ENCODE results near the gene MASP1. TPM values are rescaled to one million over a fixed set of nuclear protein-coding genes. Genes with fewer than 3 reads are reported as not detected.

Gene MASP1
- total and polyA plus RNA-seq, 2 experiments from 2014 or later: 397 to 517 TPM

GRCh38 chr3:187281191-187281714 is 10.3 kb downstream of the MASP1 start:
- TF ChIP-seq, protein P1, sequence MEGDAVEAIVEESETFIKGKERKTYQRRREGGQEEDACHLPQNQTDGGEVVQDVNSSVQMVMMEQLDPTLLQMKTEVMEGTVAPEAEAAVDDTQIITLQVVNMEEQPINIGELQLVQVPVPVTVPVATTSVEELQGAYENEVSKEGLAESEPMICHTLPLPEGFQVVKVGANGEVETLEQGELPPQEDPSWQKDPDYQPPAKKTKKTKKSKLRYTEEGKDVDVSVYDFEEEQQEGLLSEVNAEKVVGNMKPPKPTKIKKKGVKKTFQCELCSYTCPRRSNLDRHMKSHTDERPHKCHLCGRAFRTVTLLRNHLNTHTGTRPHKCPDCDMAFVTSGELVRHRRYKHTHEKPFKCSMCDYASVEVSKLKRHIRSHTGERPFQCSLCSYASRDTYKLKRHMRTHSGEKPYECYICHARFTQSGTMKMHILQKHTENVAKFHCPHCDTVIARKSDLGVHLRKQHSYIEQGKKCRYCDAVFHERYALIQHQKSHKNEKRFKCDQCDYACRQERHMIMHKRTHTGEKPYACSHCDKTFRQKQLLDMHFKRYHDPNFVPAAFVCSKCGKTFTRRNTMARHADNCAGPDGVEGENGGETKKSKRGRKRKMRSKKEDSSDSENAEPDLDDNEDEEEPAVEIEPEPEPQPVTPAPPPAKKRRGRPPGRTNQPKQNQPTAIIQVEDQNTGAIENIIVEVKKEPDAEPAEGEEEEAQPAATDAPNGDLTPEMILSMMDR (IDR thresholded peaks at IDR 0.05; ENCODE audit: low read depth, low read length): no peak
- H3K27me3 ChIP-seq: no peaks in the 10 kb centered on the region
- no peaks in the 10 kb centered on the region for H3K9me3 ChIP-seq (ENCODE audit: low read depth)
- no peak overlapping the region for H3K27ac ChIP-seq
- DNase-seq (ENCODE audit: low read depth in 1 of 2, low spot score in 1 of 2): peak in 1 of 2 donors; percentile 71
- H3K4me1 ChIP-seq (ENCODE audit: low read depth): peaks cover 8% of the 10 kb centered on the region
- H3K4me3 ChIP-seq: no peak overlapping the region
- peaks cover 40% of the 10 kb centered on the region for H3K36me3 ChIP-seq

DNA sequence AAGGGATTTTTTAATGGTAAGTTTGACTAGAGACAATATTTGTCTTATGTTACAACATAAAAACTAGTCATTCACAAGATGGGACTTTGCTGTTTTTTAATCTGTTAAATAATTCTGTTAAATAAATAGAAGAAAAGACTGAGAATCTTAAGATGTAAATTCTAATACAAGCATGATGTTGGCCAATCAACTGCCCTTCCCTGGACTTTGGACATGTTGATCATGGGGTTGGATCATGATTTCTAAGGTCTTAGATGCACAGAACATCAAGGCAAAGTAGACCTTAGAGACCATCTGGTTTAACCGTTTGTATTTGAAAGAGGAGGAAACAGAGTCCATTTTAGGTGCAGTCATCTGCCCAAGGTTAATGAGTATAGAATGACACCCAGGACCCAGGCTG is 10.9 kb downstream of the MASP1 start:
- Histone ChIP-seq H3K36me3 (peaks cover 37% of the 10 kb centered on the region), H3K4me3 (no peak overlapping the region), H3K4me1 (ENCODE audit: low read depth) (peaks cover 13% of the 10 kb centered on the region), H3K9me3 (ENCODE audit: low read depth) (no peaks in the 10 kb centered on the region), H3K27ac (no peak overlapping the region), H3K27me3 (no peaks in the 10 kb centered on the region)
- no peak for DNase-seq (ENCODE audit: low read depth in 1 of 2, low spot score in 1 of 2)
- TF ChIP-seq, protein P1 (IDR thresholded peaks at IDR 0.05; ENCODE audit: low read depth, low read length): no peak

DNA sequence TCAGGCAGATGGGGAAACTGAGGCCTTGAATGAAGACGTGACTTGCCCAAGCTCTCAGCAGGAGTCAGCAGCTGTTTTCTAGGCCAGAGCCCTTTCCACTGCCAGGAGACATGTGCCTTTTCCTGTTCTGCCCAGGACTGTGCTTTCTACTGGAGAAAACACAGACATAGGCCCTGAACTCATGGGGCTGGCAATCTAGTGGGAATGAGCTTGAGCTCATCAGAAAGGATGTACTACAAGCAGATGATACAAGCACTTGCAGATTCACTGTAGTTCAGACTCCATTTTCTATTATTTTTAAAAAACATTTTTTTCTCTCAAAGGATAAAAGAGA is 14.4 kb downstream of the MASP1 start:
- peak overlapping the region; percentile 86 for H3K27ac ChIP-seq
- H3K36me3 ChIP-seq: peaks cover 16% of the 10 kb centered on the region
- H3K4me3 ChIP-seq: no peak overlapping the region
- peaks cover 39% of the 10 kb centered on the region for H3K4me1 ChIP-seq (ENCODE audit: low read depth)
- no peaks in the 10 kb centered on the region for H3K9me3 ChIP-seq (ENCODE audit: low read depth)
- TF ChIP-seq, protein P1 (IDR thresholded peaks at IDR 0.05; ENCODE audit: low read depth, low read length): no peak
- no peak for DNase-seq (ENCODE audit: low read depth in 1 of 2, low spot score in 1 of 2)
- H3K27me3 ChIP-seq: no peaks in the 10 kb centered on the region

- TF ChIP-seq, protein P1 (IDR thresholded peaks at IDR 0.05; ENCODE audit: low read depth, low read length): no peak
- DNase-seq (ENCODE audit: low read depth in 1 of 2, low spot score in 1 of 2): no peak
- peak overlapping the region; percentile 86 for H3K27ac ChIP-seq
Measured at GRCh38 chr3:187276397-187277128, 15.0 kb downstream of the MASP1 start.

DNA sequence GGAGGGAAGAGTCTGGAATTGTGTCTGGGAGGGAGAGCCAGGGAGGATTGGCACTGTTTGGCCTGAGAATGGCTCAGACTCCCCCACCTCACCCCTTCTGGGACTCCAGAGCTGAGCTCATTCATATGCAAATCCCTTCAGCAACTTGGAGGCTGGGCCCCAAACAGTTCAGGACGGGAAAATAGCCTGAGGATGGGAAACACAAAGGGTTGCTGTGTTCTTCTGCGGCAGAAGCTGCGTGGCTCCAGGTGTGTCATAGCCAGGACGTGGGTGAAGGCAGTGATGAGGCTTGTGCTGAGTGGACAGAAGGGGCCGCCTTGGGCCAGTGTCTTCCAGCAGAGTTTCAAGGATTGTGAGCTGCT is 16.6 kb downstream of the MASP1 start:
- Histone ChIP-seq H3K36me3 (peaks cover 18% of the 10 kb centered on the region), H3K4me3 (no peak overlapping the region), H3K9me3 (ENCODE audit: low read depth) (no peaks in the 10 kb centered on the region), H3K4me1 (ENCODE audit: low read depth) (peaks cover 45% of the 10 kb centered on the region), H3K27ac (peak overlapping the region; percentile 86), H3K27me3 (no peaks in the 10 kb centered on the region)
- TF ChIP-seq, protein P1 (IDR thresholded peaks at IDR 0.05; ENCODE audit: low read depth, low read length): no peak
- DNase-seq (ENCODE audit: low read depth in 1 of 2, low spot score in 1 of 2): no peak

More at GRCh38 chr3:187276397-187277128, 15.0 kb downstream of the MASP1 start:
- Histone ChIP-seq H3K4me1 (ENCODE audit: low read depth) (peaks cover 44% of the 10 kb centered on the region), H3K9me3 (ENCODE audit: low read depth) (no peaks in the 10 kb centered on the region), H3K36me3 (peaks cover 16% of the 10 kb centered on the region), H3K27me3 (no peaks in the 10 kb centered on the region), H3K4me3 (no peak overlapping the region)
